HepG2 (cell line): ENCODE measurements around the gene MED23. TPM values are rescaled to one million over a fixed set of nuclear protein-coding genes. Genes with fewer than 3 reads are reported as not detected.

Source experiments
- ARNT ChIP-seq: fragments of 450-650 bp; IDR thresholded peaks from 2 replicates; pipeline ENCODE4 v1.6.1; 2017
- ATM ChIP-seq: fragments of 450-650 bp; IDR thresholded peaks from 2 replicates; pipeline ENCODE4 v1.7.1; 2017; ENCODE audit warnings: mild to moderate bottlenecking, borderline replicate concordance
- CENPBD1 ChIP-seq: sonication (generic); formaldehyde crosslinking; IDR thresholded peaks from 2 replicates; pipeline ENCODE4 v1.8.0; 2022; ENCODE audit warnings: missing genetic modification reagents, low read depth, mild to moderate bottlenecking, borderline replicate concordance
- EHMT2 ChIP-seq: fragments of 200-600 bp; sonication (generic); IDR thresholded peaks from 2 replicates; pipeline ENCODE4 v1.7.0; 2017; ENCODE audit warnings: antibody characterized with exemption, low read depth, low read length, borderline replicate concordance
- ELF4 ChIP-seq: sonication (generic); formaldehyde crosslinking; IDR thresholded peaks from 2 replicates; pipeline ENCODE4 v1.5.0; 2020; ENCODE audit warnings: missing genetic modification reagents, mild to moderate bottlenecking, moderate library complexity, borderline replicate concordance
- HDAC1 ChIP-seq: sonication (generic); formaldehyde crosslinking; IDR thresholded peaks from 2 replicates; pipeline ENCODE4 v1.5.1; 2020; ENCODE audit warnings: mild to moderate bottlenecking, missing genetic modification reagents
- HNRNPUL1 ChIP-seq: fragments of 200-400 bp; formaldehyde crosslinking; IDR thresholded peaks from 2 replicates; pipeline ENCODE4 v1.6.1; 2017; ENCODE audit warnings: low read depth, mild to moderate bottlenecking, low read length, moderate library complexity
- KAT8 ChIP-seq: IDR thresholded peaks from 2 replicates; pipeline ENCODE4 v1.6.1; 2016; ENCODE audit warnings: missing genetic modification reagents, missing compliant biosample characterization
- MZF1 ChIP-seq: sonication (generic); formaldehyde crosslinking; IDR thresholded peaks from 2 replicates; pipeline ENCODE4 v1.8.1; 2023; ENCODE audit warnings: mild to moderate bottlenecking, missing genetic modification reagents, borderline replicate concordance
- NCOA5 ChIP-seq: sonication (generic); formaldehyde crosslinking; IDR thresholded peaks from 2 replicates; pipeline ENCODE4 v1.4.0; 2020; ENCODE audit warnings: missing genetic modification reagents
- REL ChIP-seq: sonication (generic); formaldehyde crosslinking; conservative IDR thresholded peaks from 2 replicates; pipeline ENCODE4 v1.8.0; 2022; ENCODE audit warnings: mild to moderate bottlenecking, missing genetic modification reagents, moderate library complexity
- RORA ChIP-seq: sonication (generic); formaldehyde crosslinking; IDR thresholded peaks from 2 replicates; pipeline ENCODE4 v1.5.0; 2020; ENCODE audit warnings: mild to moderate bottlenecking, missing genetic modification reagents, moderate library complexity
- SCMH1 ChIP-seq: sonication (generic); formaldehyde crosslinking; IDR thresholded peaks from 2 replicates; pipeline ENCODE4 v1.9.0; 2021; ENCODE audit warnings: missing genetic modification reagents, mild to moderate bottlenecking, borderline replicate concordance
- SYNCRIP ChIP-seq: fragments of 200-400 bp; formaldehyde crosslinking; IDR thresholded peaks from 2 replicates; pipeline ENCODE4 v1.6.1; 2018; ENCODE audit warnings: mild to moderate bottlenecking, low read depth, low read length; ENCODE audit not compliant: insufficient read depth
- TAF15 ChIP-seq: fragments of 200-400 bp; formaldehyde crosslinking; IDR thresholded peaks from one replicate; pipeline ENCODE4 v1.6.1; 2018; ENCODE audit warnings: mild to moderate bottlenecking, low read depth, low read length; ENCODE audit not compliant: poor library complexity, severe bottlenecking
- WIZ ChIP-seq: sonication (generic); formaldehyde crosslinking; IDR thresholded peaks from 2 replicates; pipeline ENCODE4 v1.5.1; 2020; ENCODE audit warnings: mild to moderate bottlenecking, missing genetic modification reagents
- ZC3H4 ChIP-seq: sonication (generic); formaldehyde crosslinking; IDR thresholded peaks from 2 replicates; pipeline ENCODE4 v1.4.0; 2020; ENCODE audit warnings: missing genetic modification reagents, borderline replicate concordance
- ZFP62 ChIP-seq: sonication (generic); formaldehyde crosslinking; IDR thresholded peaks from 2 replicates; pipeline ENCODE4 v1.4.0; 2020; ENCODE audit warnings: missing genetic modification reagents
- ZMAT3 ChIP-seq: sonication (generic); formaldehyde crosslinking; conservative IDR thresholded peaks from 2 replicates; pipeline ENCODE4 v1.7.0; 2021; ENCODE audit warnings: missing genetic modification reagents
- ZNF10 ChIP-seq: sonication (generic); formaldehyde crosslinking; IDR thresholded peaks from 2 replicates; pipeline ENCODE4 v1.4.0; 2020; ENCODE audit warnings: mild to moderate bottlenecking, low read depth, missing genetic modification reagents, borderline replicate concordance
- ZNF329 ChIP-seq: sonication (generic); formaldehyde crosslinking; IDR thresholded peaks from 2 replicates; pipeline ENCODE4 v1.9.0; 2021; ENCODE audit warnings: low read depth, mild to moderate bottlenecking, missing genetic modification reagents
- ZNF570 ChIP-seq: sonication (generic); formaldehyde crosslinking; IDR thresholded peaks from 2 replicates; pipeline ENCODE4 v1.4.0; 2020; ENCODE audit warnings: mild to moderate bottlenecking, missing genetic modification reagents, borderline replicate concordance
- ZNF615 ChIP-seq: sonication (generic); formaldehyde crosslinking; IDR thresholded peaks from 2 replicates; pipeline ENCODE4 v1.5.0; 2020; ENCODE audit warnings: mild to moderate bottlenecking, missing genetic modification reagents, borderline replicate concordance
- ZNF629 ChIP-seq: sonication (generic); formaldehyde crosslinking; conservative IDR thresholded peaks from 2 replicates; pipeline ENCODE4 v1.5.0; 2020; ENCODE audit warnings: missing genetic modification reagents
- ZNF839 ChIP-seq: sonication (generic); formaldehyde crosslinking; IDR thresholded peaks from 2 replicates; pipeline ENCODE4 v1.4.0; 2020; ENCODE audit warnings: missing genetic modification reagents, mild to moderate bottlenecking, borderline replicate concordance
- ZNF879 ChIP-seq: sonication (generic); formaldehyde crosslinking; IDR thresholded peaks from 2 replicates; pipeline ENCODE4 v1.8.1; 2023; ENCODE audit warnings: missing genetic modification reagents
- ZNF891 ChIP-seq: sonication (generic); formaldehyde crosslinking; IDR thresholded peaks from 2 replicates; pipeline ENCODE4 v1.5.0; 2020; ENCODE audit warnings: mild to moderate bottlenecking, missing genetic modification reagents
- ZSCAN12 ChIP-seq: sonication (generic); formaldehyde crosslinking; IDR thresholded peaks from 2 replicates; pipeline ENCODE4 v1.9.0; 2021; ENCODE audit warnings: mild to moderate bottlenecking, missing genetic modification reagents
- polyA plus RNA-seq, 8 experiments: library from polyadenylated mRNA; depleted of rRNA in 3 of 8; stranded (reverse) in 7 of 8; unstranded in 1 of 8; fragments of >200 nt; fragmentation: Illumina TruSeq in 4 of 8; extraction: Trizol in 4 of 8; gene quantifications; 2 replicates each; pipeline versions ENCODE4 v1.2.1 to v1.2.3, GENCODE V29; 2011 to 2016; ENCODE audit warnings: low read depth in 4 of 8, missing spikeins in 1 of 8, mixed read lengths in 1 of 8; ENCODE audit not compliant: insufficient read depth in 1 of 8
- total RNA-seq, 5 experiments: library from RNA; depleted of rRNA; stranded (reverse); fragments of >200 nt; fragmentation: Illumina TruSeq; extraction: Trizol; gene quantifications; 2 replicates each; pipeline ENCODE4 v1.2.3, GENCODE V29; 2016; ENCODE audit warnings: low read depth in 1 of 5
- TF ChIP-seq, protein P1 (sequence below): sonication (generic); formaldehyde crosslinking; IDR thresholded peaks from 2 replicates; pipeline ENCODE4 v1.5.1; 2020; ENCODE audit warnings: mild to moderate bottlenecking, missing genetic modification reagents

Gene MED23
- total and polyA plus RNA-seq, 2 of the 13 experiments (the other 11 are each of a cell fraction or from before 2014, with no cell fraction given): 34.9 to 50.5 TPM

- no peak for TF ChIP-seq ELF4
- TF ChIP-seq NCOA5 (CRISPR knock-in tag): no peak
- TF ChIP-seq EHMT2: no peak; the same call in 1 of the 2 replicates
- no peak for TF ChIP-seq HDAC1
- 0 out of 2 replicates have a peak, but pooled peaks have one; percentile 36 for TF ChIP-seq ZNF629
- TF ChIP-seq RORA (CRISPR knock-in tag): no peak
- no peak for TF ChIP-seq ZNF839 (CRISPR knock-in tag)
- TF ChIP-seq, protein P1, sequence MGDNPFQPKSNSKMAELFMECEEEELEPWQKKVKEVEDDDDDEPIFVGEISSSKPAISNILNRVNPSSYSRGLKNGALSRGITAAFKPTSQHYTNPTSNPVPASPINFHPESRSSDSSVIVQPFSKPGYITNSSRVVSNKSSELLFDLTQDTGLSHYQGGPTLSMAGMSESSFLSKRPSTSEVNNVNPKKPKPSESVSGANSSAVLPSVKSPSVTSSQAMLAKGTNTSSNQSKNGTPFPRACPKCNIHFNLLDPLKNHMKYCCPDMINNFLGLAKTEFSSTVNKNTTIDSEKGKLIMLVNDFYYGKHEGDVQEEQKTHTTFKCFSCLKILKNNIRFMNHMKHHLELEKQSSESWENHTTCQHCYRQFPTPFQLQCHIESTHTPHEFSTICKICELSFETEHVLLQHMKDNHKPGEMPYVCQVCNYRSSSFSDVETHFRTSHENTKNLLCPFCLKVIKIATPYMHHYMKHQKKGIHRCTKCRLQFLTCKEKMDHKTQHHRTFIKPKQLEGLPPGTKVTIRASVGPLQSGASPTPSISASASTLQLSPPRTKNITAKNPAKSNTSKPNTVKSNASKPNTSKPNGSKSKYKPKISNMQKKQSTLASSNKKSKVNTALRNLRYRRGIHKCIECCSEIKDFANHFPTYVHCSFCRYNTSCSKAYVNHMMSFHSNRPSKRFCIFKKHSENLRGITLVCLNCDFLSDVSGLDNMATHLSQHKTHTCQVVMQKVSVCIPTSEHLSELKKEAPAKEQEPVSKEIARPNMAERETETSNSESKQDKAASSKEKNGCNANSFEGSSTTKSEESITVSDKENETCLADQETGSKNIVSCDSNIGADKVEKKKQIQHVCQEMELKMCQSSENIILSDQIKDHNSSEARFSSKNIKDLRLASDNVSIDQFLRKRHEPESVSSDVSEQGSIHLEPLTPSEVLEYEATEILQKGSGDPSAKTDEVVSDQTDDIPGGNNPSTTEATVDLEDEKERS (CRISPR knock-in tag): no peak
- no peak for TF ChIP-seq TAF15
- no peak for TF ChIP-seq MZF1 (CRISPR knock-in tag)
- TF ChIP-seq ZNF879 (CRISPR knock-in tag): no peak
- no peak for TF ChIP-seq ZNF570 (CRISPR knock-in tag)
- no peak for TF ChIP-seq ZMAT3
- TF ChIP-seq ZNF329 (CRISPR knock-in tag): no peak
- TF ChIP-seq ZFP62 (CRISPR knock-in tag): no peak
- TF ChIP-seq ZSCAN12 (CRISPR knock-in tag): no peak
- TF ChIP-seq WIZ (CRISPR knock-in tag): no peak
- no peak for TF ChIP-seq SYNCRIP
- TF ChIP-seq ARNT: no peak
- no peak for TF ChIP-seq SCMH1 (CRISPR knock-in tag)
- TF ChIP-seq HNRNPUL1: no peak
- TF ChIP-seq ZNF10 (CRISPR knock-in tag): no peak
- TF ChIP-seq ZNF891 (CRISPR knock-in tag): no peak
- TF ChIP-seq ATM: no peak
- TF ChIP-seq ZNF615 (CRISPR knock-in tag): no peak
- 0 out of 2 replicates have a peak, but pooled peaks have one; percentile 19 for TF ChIP-seq KAT8 (CRISPR knock-in tag)
- no peak for TF ChIP-seq REL
- TF ChIP-seq ZC3H4 (CRISPR knock-in tag): no peak
- no peak for TF ChIP-seq CENPBD1
Measured at GRCh38 chr6:131574133-131574532, 53.9 kb downstream of the MED23 start (continued).
